SH-SY5Y (cell line): Measurements from ENCODE around the gene ADAMTS2.

Source experiments
- GATA2 ChIP-seq: IDR thresholded peaks from 2 replicates; pipeline ENCODE4 v1.6.1; 2011; ENCODE audit warnings: mild to moderate bottlenecking, low read depth, low read length
- GATA3 ChIP-seq: IDR thresholded peaks from 2 replicates; pipeline ENCODE4 v1.6.1; 2011; ENCODE audit warnings: low read depth, mild to moderate bottlenecking, low read length, moderate library complexity

GRCh38 chr5:179325296-179326031, 19.8 kb downstream of the ADAMTS2 start:
- no peak for TF ChIP-seq GATA3
- TF ChIP-seq GATA2 = no peak
